ENCODE measurements around the gene AP1S2.

Gene AP1S2

DNA sequence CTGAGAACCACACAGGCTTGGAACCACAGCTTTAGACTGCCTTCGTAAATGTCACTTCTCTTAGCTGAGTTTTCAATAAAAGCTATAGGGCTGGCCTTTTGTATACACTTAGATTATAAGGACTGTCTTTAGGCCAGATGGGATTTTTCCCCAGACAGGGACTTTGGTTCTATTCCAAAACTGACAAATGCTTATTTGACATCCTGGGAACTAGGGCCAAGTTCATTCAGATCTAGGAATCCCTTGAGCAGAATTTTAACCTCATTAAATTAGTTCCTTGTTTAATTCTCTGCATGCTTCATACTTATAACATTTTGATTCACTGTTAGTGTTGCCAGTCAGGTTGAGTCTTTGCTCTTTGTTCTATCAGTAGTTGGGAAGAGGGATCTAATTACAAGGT lies 41.2 kb downstream of the AP1S2 start:
- in situ Hi-C loops (cut with HindIII; ENCODE audit: low sequenced_read_pairs): no loop called here

- in situ Hi-C loops (cut with HindIII; ENCODE audit: low sequenced_read_pairs): no loop called here
These were observed 42.2 kb downstream of the AP1S2 start for GRCh38 chrX:15812192-15812938.

GRCh38 chrX:15808254-15808653 lies 46.4 kb downstream of the AP1S2 start:
- in situ Hi-C loops (cut with HindIII; ENCODE audit: low sequenced_read_pairs): no loop called here

- in situ Hi-C loops (cut with HindIII; ENCODE audit: low sequenced_read_pairs): no loop called here
These were observed 50.0 kb downstream of the AP1S2 start for GRCh38 chrX:15804563-15804962.

GRCh38 chrX:15797707-15798106 lies 56.9 kb downstream of the AP1S2 start:
- in situ Hi-C loops (cut with HindIII; ENCODE audit: low sequenced_read_pairs): no loop called here

DNA sequence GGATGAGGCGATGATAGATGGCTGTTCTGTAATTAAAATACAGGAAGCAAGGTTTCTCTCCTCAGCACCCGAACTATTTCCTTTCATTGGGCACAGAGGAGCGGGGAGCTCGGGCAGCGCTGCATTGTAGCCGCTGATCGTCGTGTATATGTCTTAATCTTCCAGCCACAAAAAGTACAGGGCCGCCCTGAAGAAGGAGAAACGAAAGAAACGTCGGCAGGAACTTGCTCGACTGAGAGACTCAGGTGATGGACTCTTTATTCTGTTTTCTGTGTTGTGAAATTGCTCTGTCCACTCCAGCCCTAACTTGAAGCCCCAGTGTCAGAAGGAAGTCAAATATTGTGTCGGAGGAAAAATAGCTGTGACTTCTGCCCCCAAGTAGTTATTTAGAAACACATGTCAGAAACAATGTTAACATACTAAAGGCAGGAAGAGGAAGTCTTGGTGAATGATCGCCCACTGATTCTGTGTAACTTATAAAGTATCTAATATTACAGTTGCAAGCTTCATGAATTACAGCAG lies 63.8 kb downstream of the AP1S2 start:
- in situ Hi-C loops (cut with HindIII; ENCODE audit: low sequenced_read_pairs): no loop called here

GRCh38 chrX:15789979-15790768 lies 64.4 kb downstream of the AP1S2 start, which contains the start of gene ZRSR2:
TSS of gene ZRSR2 (plus strand) at chrX:15790484. CDS start at chrX:15790496, 12 bp downstream.
- in situ Hi-C loops (cut with HindIII; ENCODE audit: low sequenced_read_pairs): no loop called here

GRCh38 chrX:15786915-15787314 lies 67.7 kb downstream of the AP1S2 start:
- in situ Hi-C loops (cut with HindIII; ENCODE audit: low sequenced_read_pairs): no loop called here

DNA sequence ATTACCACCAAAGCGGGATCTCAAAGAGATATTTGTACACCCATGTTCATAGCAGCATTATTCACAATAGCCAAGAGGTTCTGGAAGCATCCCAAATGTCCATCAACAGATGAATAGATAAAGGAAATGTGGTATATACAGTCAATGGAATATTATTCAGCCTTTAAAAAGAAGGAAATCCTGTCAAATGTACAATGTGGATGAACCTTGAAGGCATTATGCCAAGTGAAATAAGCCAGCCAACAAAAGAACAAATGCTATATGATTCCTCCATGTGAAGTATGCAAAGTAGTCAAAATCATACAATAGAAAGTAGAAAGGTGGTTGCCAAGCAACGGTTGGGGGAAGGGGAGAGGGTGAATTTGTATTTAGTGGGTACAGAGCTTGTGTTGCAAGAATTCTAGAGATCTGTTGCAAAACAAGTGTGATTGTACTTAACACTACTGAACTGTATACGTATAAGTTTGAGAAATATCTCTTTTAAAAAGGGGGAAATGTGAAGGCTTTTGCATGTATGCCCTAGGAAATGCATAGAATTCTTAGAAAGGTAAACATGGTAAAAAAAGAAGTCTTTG lies 69.3 kb downstream of the AP1S2 start:
- in situ Hi-C loops (cut with HindIII; ENCODE audit: low sequenced_read_pairs): no loop called here

GRCh38 chrX:15781961-15782699 lies 72.5 kb downstream of the AP1S2 start:
- in situ Hi-C loops (cut with HindIII; ENCODE audit: low sequenced_read_pairs): no loop called here

Measured in endothelial cell of hepatic sinusoid (primary cell).